Brain pericyte (primary cell): Measurements from ENCODE around the gene GBGT1.

Experiments
- DNase-seq: peaks from one replicate; pipeline ENCODE4 v3.0.0-alpha.2; 2012; ENCODE audit warnings: low read depth, low spot score

Gene GBGT1

GRCh38 chr9:133162861-133163503, 732 bp downstream of the GBGT1 start:
- no peak for DNase-seq

- no peak for DNase-seq
These were observed 2.2 kb downstream of the GBGT1 start for GRCh38 chr9:133161547-133161950.

- DNase-seq, result no peak
These were observed 2.8 kb downstream of the GBGT1 start for GRCh38 chr9:133160742-133161546.

DNA sequence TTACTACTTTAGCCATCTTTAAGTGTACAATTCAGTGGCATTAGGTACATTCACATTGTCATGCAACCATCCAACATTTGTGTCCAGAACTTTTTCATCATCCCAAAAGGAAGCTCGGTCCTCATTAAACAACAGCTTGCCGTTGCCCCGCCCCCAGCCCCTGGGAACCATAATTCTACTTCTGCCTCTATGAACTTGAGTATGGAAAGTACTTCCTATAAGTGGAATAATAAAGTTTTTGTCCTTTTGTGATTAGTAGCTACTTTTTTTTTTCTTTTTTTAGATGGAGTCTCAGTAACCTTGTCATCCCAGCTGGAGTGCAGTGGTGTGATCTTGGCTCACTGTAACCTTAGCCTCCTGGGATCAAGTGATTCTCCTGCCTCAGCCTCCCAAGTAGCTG, 5.0 kb downstream of the GBGT1 start:
- DNase-seq, result no peak

DNA sequence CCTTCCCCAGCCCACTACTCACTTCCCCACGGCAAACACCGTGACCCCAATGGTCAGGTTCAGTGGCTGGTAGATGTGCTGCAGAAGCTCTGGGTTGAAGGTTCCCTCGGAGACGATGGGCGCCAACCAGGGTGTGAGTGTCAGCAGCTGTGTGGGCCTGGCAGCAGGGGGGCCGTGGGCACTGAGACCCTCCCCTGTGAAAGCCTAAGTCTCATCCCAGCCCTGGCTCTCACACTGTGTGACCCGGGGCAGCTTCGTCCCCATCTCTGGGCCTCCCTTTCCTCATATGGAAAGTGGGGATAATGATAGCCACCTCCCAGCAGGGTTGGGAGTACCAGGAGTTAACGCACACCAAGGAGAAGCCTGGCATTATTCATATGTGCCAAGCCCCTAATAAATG, 8.6 kb downstream of the GBGT1 start:
- no peak for DNase-seq

GRCh38 chr9:133154097-133154989, 9.4 kb downstream of the GBGT1 start:
- no peak for DNase-seq

GRCh38 chr9:133153227-133154096, 10.3 kb downstream of the GBGT1 start:
- DNase-seq, result no peak

- no peak for DNase-seq
These were observed 11.9 kb downstream of the GBGT1 start for GRCh38 chr9:133151601-133152525.

GRCh38 chr9:133151041-133151440, 12.7 kb downstream of the GBGT1 start:
- DNase-seq, result no peak

DNA sequence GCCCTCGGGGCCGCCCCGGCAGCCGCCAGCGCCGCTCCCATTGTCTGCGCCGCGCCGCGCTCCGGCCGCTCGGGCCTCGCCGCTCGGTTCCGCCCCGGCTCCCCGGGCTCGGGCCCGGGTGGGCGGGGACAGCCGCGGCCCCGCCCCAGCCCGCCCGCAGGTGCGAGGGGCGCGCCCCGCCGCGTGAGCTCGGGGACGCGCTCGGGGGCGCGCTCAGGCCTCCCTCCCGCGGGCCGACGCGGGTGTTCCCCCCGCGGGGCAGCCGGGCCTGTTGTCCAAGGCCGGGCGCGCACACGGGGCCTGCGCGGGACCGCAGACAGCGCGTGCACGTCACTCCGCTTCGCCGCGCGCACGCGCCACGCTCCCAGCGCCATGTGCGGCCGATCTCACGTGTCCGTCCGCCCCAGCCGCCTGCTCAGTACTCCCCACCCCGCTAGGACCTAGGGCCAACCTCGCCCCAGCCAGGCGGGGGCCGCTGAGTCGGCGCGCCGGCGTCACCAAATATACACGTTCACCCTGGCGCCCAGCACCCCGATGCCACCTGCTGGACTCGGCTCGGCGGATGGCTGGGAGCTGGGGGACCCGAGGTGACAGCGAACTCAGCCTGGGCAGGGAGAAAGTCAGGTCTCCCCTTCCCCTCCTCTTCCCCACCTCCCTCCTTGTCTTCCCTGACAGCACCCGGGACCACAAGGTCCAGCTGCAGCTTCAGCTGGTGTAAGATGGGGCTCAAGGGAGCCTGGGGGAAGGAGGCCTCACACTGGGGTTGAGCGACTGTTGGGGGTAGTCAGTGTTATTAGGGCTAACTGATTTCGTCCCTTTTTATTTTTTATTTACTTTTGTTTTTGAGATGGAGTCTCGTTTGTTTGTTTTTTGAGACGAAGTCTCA, 14.3 kb downstream of the GBGT1 start:
- no peak for DNase-seq

DNA sequence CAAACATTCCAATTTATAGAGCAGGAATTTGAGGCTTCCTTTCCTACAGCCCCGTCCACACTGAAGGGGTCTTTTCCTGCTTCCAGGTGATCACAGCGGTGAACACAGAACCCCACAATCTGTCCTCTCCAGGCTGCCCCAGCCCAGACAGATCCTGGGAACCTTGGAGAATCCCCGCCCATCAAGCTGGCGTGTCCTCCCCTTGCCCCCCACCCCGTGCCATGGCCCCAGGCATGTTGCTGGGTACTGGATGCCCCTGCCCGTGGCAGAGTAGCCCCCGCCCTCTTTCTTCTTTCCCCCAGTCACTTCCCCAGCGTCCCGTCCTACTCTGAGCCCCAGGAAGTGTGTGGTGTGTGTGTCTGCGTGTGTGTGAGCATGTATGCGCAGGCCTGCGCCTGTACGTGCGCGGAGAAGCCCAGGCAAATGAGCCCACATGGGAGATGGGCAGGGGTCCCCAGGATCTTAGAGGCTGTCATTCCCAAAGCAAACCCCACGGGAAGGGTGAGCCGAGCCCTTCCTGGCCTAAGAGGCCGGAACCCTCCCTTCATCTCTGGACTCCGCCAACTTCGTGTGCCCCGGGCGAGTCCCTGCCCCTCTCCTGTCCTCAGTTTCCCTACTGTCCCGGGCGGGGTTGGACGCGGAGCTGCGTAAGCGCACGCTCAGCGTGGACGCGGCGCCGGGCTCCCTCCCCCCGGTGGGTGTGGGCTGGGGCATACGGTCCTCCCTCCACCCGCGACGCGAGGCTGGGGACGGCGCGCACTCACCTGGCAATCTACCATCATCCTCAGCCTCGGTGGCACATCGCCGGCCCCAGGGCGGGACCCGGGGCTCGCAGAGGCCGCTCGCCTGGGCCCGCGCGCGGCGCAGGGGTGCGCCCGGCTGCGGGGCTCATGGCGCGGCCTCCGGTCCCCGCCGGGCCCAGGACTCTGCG, 15.2 kb downstream of the GBGT1 start:
- no peak for DNase-seq

GRCh38 chr9:133147412-133148198, 16.1 kb downstream of the GBGT1 start:
- DNase-seq, result no peak

- no peak for DNase-seq
These were observed 16.8 kb downstream of the GBGT1 start for GRCh38 chr9:133146746-133147411.

- DNase-seq, result no peak
These were observed 18.5 kb downstream of the GBGT1 start for GRCh38 chr9:133144904-133145851.

DNA sequence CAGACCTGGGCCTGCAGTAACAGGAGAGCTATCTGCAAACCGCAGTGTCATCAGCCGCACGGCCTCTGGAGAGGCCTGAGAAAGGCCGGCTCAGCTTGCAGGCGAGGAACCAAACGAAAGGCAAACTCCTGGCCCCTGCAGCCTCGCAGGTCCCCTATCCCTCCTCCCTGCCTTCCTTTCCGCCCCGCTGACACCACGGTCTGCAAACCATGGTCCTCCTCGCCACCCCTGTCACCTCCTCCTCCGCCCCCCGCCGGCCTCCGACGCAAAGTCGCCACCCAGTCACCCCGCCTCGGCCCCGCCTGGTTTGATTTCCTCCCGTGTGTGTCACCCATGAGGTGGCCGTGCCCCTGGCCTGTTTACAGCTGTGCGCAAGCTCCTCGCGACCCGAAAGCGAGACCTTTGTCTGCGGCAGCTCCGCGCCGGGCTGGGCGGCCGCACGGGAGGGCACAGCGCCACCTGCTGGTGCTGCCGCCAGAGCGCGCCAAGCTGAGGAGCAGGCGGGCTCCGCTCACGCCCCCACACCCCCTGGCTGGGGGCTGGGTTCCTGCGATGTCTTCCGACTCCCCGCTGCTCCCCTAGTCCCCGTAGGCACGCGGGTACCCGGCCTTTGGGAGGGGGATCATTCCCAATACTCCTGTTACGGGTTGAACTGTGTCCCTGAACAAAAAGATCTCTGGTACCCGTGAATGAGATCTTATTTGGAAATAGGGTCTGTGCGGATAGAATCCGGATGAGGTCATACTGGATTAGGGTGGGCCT, 19.4 kb downstream of the GBGT1 start:
- DNase-seq, result no peak
